GM21423 (cell line): ENCODE measurements around the gene NOTCH2.
"Not testable (repeated sequence)": the region's sequence is repeated elsewhere in the genome, so short reads cannot be mapped to it uniquely, and the experiment has no call there.

ENCODE experiments used
- ATAC-seq: cut with Tn5 transposase; IDR thresholded peaks from one replicate; pipeline ENCODE4 v1.9.1; 2021; ENCODE audit warnings: mild to moderate bottlenecking, moderate library complexity; ENCODE audit not compliant: unreplicated experiment

NOTCH2 gene

GRCh38 chr1:120069920-120070214 is 405 bp upstream of the NOTCH2 start:
- not testable (repeated sequence) for ATAC-seq

- ATAC-seq: not testable (repeated sequence)
These were observed 787 bp downstream of the NOTCH2 start for GRCh38 chr1:120068683-120069066.

DNA sequence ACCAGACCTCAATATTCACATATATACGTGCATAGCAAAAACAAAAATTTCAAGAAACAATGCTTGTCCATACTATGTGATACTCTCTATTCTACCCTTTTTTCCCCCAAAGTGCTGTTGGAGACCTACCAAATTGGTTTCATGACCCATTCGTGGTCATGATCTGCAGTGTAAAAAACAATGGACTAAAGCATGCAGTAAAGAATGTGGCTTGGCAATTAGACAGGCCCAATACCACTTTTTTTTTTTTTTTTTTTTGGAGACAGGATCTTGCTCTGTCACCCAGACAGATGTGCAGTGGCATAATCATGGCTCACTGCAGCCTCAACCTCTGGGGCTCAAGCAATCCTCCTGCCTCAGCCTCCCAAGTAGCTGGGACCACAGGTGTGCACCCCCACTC is 21.3 kb downstream of the NOTCH2 start:
- not testable (repeated sequence) for ATAC-seq

DNA sequence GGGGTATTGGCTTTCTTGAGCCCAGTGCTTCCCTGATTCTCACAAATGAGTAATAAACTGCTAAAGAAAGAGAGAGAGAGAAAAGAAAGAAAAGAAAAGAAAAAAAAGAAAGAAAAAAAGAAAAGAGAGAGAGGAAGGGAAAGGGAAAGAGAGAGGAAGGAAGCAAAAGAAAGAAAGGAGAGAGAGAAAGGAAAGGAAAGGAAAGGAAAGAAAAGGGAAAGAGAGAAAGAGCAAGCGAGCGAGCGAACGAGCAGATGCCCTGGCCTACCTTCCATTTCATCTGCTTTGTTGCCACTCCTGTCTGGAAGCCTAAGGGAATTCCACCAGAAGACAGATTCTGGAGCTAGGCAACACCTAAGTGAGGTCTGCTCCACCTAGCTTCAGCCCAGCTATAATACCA is 27.7 kb downstream of the NOTCH2 start:
- not testable (repeated sequence) for ATAC-seq

GRCh38 chr1:120032253-120032652 is 37.2 kb downstream of the NOTCH2 start:
- ATAC-seq: not testable (repeated sequence)

DNA sequence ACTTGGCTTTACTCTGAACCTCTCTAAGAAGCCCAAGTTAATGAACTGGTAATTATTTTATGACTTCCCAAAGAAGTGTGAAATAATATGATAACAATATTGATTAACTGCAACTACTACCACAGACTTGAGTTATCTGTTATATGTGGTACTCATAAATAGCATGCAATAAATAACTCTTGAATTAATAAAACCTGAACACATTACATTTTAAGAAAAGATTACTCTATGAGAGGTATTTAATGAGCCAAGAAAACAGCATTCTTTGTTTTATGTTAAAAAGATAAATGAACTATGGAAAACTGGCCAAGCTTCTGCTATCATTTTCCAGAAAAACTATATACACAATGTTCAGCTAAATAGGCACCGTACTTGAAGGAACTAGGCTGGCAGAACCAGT is 45.7 kb downstream of the NOTCH2 start:
- not testable (repeated sequence) for ATAC-seq

GRCh38 chr1:120014978-120015377 is 54.5 kb downstream of the NOTCH2 start:
- ATAC-seq: not testable (repeated sequence)

DNA sequence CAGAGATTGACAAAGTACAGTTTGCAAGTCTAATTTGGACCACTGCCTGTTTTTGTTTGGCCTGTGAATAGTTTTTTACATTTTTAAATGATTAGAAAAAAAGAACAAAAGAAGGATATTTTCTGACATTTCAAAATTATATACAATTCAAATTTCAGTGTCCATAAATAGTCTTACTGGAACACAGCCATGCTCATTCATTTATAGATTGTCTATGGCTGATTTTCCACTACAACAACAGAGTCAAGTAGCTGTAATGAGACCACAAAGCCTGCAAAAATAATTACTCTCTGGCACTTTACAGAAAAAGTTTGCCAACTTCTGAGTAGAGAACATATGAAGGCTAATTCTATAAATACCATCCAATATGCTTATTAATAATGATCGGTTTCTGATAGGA is 61.1 kb downstream of the NOTCH2 start:
- ATAC-seq: not testable (repeated sequence)

DNA sequence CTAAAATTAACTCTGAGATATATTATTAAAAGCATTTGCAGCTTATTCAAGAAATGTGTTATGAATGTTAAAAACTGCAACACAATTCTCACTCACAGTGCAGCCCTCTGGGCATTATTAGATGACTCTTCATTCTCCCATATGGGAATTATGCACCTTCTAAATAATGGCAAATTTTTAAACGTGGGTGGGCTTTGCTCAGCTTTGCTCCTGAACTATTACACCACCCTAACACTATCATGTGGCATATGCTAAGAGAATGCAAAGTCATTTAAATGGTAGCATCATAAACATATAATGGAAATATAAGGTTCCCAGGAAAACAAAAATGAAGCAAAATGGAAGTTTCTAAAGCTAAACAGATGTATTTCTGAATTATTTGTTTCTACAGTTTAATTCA is 61.6 kb downstream of the NOTCH2 start:
- not testable (repeated sequence) for ATAC-seq

- not testable (repeated sequence) for ATAC-seq
These were observed 68.4 kb downstream of the NOTCH2 start for GRCh38 chr1:120001035-120001434.

DNA sequence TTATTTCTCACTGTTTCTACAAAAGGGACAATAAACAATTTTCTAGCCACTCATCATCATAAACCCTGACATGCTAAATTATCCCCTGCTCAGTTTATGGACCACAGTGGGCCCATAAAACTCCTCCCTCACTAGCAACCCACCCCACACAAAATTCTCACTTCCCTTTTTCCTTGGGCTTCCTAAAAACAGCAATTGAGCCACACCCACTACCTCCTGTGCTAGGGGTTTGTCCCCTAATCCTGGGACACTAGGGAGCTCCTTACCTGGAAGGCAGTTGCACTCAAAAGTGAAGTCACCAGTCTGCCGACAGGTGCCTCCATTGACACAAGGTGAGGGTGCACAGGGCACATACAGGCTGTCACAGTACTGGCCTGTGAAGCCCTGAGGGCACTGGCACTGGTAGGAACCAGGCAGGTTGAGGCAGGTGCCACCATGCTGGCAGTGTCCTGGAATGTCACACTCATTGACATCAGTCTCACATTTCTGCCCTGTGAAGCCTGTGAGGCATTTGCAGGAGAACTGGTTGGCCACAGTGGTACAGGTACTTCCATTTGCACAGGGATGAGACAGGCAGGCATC is 72.6 kb downstream of the NOTCH2 start:
- ATAC-seq: not testable (repeated sequence)

- not testable (repeated sequence) for ATAC-seq
These were observed 73.5 kb downstream of the NOTCH2 start for GRCh38 chr1:119995975-119996374.

- ATAC-seq: no peak
These were observed 81.0 kb downstream of the NOTCH2 start for GRCh38 chr1:119988306-119989062.

GRCh38 chr1:119987686-119988085 is 81.8 kb downstream of the NOTCH2 start:
- no peak for ATAC-seq

DNA sequence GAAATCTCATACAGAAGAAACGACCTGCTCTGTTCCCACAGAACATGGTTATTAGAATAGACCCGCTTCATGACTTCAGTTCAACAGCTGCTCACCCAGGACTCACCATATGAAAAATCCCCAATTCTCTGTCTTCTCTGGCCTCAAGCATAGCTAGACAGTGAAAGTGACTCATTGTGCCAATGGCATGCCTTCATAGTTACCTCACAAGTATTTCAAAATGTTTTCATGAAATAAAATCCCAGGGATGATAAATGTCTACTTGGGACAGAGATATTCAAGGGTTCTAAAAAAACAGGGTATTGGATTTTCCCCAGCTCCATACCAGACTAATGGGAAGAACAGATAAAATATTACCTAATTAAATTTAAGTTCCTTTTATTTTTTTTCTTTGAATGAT is 82.3 kb downstream of the NOTCH2 start:
- no peak for ATAC-seq

GRCh38 chr1:119986007-119986497 is 83.4 kb downstream of the NOTCH2 start:
- no peak for ATAC-seq

DNA sequence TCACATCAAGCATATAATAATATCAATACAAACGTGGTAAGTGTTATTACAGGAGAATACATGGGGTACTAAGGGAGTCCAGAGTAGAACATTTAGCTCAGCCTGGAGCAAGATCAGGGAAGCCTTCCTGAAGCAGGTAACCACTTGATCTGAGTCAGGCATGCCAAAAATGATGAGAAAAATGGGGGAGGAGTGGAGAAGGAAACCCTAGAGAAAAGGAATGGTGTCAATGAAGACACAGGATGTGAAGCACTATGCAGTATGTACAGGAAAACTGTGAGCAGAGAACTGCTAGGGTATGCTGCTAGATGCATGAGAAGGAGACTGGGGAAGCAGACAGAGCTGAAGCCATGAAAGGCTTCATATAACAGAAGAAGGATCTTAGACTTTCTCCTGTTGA is 84.7 kb downstream of the NOTCH2 start:
- ATAC-seq: no peak

DNA sequence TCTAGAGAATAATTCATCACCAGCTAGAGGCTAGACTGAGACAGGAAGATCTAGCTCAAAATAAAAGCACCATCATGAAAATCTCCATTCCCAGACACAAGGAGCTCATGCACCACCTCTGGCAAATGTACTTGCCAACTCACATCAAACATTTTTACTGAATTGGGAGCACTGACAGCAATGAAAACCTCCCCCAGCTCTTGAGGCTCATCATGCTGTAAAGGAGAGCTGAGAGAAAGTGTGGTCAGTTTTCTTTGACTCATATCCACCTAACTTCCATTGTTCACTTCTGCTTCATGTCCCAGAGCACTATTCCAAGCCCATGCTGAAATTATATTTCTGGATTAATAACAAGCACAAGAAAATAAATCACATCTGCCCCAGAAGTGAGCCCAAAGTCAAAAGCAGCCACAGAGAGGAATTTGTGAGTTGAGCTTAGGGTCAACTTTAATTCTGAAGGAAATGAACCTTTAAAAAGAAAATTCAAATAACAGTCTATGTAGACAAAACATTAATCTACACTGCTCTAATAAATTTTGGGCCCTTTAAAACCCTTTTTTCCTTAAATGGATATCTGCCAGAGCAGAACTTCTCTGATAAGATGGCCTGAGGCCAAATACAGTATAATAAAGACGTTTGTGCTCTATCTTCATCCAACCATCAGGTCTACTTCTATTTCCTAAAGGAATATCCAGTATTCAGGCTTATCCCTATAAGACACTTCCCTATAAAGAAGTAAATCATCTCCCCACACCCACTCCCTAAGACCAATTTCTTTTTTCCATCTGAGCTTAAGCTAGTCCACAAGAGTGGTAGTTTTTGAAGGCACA is 87.3 kb downstream of the NOTCH2 start:
- ATAC-seq: no peak

GRCh38 chr1:119981496-119981895 is 88.0 kb downstream of the NOTCH2 start:
- no peak for ATAC-seq

DNA sequence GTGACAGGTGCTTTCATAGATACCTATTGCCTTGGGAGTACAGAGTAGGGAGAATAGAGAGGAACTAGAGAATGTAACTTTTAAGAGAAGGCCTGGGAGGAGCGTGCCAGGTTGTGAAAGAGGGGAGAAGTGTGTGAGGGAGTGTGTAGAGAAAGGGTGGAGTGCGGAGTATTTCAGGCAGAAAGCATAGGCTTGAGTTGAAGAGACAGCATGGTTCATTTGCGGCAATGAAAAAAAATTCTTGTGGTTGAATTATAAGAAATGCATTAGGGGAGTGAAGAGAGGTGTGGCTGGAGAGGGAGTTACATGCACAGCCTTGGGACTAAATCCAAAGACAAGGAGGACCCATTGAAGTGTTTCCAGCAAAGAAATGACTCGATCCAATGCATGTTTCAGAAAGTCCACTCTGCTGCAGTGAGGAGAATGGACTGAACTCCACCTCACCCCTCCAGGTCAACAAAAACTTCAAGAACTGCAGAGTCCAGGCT is 91.4 kb downstream of the NOTCH2 start:
- no peak for ATAC-seq

- ATAC-seq: not testable (repeated sequence)
These were observed 92.2 kb downstream of the NOTCH2 start for GRCh38 chr1:119977113-119977736.
